PC-9 (cell line): ENCODE data around the gene ROMO1.

Source experiments
- CTCF ChIP-seq: fragments of 200-600 bp; sonication (generic); conservative IDR thresholded peaks from 2 replicates; pipeline ENCODE4 v1.6.1; 2017; ENCODE audit warnings: mixed run types, antibody characterized with exemption, mild to moderate bottlenecking, moderate library complexity
- EZH2 ChIP-seq: fragments of 200-600 bp; sonication (generic); IDR thresholded peaks from 2 replicates; pipeline ENCODE4 v1.8.0; 2017; ENCODE audit warnings: antibody characterized with exemption, low read depth

GRCh38 chr20:35680452-35681183 lies 18.6 kb upstream of the ROMO1 start:
- TF ChIP-seq EZH2 (no peak), CTCF (no peak)
